Dermis blood vessel endothelial cell (primary cell): Measurements from ENCODE around the gene CAPS2. TPM values are rescaled to one million over a fixed set of nuclear protein-coding genes. Genes with fewer than 3 reads are reported as not detected.

Source experiments
- DNase-seq: peaks from one replicate; pipeline ENCODE4 v3.0.0; 2010
- total RNA-seq: library from RNA; depleted of rRNA; stranded (reverse); fragments of >200 nt; gene quantifications from 2 replicates; pipeline ENCODE4 v1.2.3, GENCODE V29; 2014

Gene CAPS2
- total RNA-seq, 1 donor from 2014 or later: under 0.01 TPM

- DNase-seq: no peak
Observed at GRCh38 chr12:75302781-75303180, 27.3 kb downstream of the CAPS2 start.

GRCh38 chr12:75302225-75302624 is 27.9 kb downstream of the CAPS2 start:
- DNase-seq: no peak

GRCh38 chr12:75294797-75295196 is 35.3 kb downstream of the CAPS2 start:
- no peak for DNase-seq

GRCh38 chr12:75294336-75294735 is 35.8 kb downstream of the CAPS2 start:
- DNase-seq: no peak

- no peak for DNase-seq
Observed at GRCh38 chr12:75291014-75291413, 39.1 kb downstream of the CAPS2 start.

- peak; percentile 8 for DNase-seq
Observed at GRCh38 chr12:75289753-75290152, 40.4 kb downstream of the CAPS2 start.

- no peak for DNase-seq
Observed at GRCh38 chr12:75288860-75289259, 41.3 kb downstream of the CAPS2 start.

GRCh38 chr12:75275702-75276101 is 54.4 kb downstream of the CAPS2 start:
- DNase-seq: no peak

GRCh38 chr12:75271576-75271975 is 58.5 kb downstream of the CAPS2 start:
- DNase-seq: no peak

GRCh38 chr12:75270157-75270556 is 60.0 kb downstream of the CAPS2 start:
- no peak for DNase-seq

- no peak for DNase-seq
Observed at GRCh38 chr12:75269209-75269608, 60.9 kb downstream of the CAPS2 start.

GRCh38 chr12:75260316-75260715 is 69.8 kb downstream of the CAPS2 start:
- DNase-seq: no peak

GRCh38 chr12:75259143-75259542 is 71.0 kb downstream of the CAPS2 start:
- DNase-seq: no peak

GRCh38 chr12:75257510-75257909 is 72.6 kb downstream of the CAPS2 start:
- DNase-seq: no peak

- no peak for DNase-seq
Observed at GRCh38 chr12:75245108-75245507, 85.0 kb downstream of the CAPS2 start.

- DNase-seq: no peak
Observed at GRCh38 chr12:75239987-75240386, 90.1 kb downstream of the CAPS2 start.

- no peak for DNase-seq
Observed at GRCh38 chr12:75236206-75236605, 93.9 kb downstream of the CAPS2 start.

- no peak for DNase-seq
Observed at GRCh38 chr12:75227132-75227531, 103.0 kb downstream of the CAPS2 start.

Other genes with a start within 250 kb of the CAPS2 start
- gene KCNC2, start 120.5 kb downstream of the CAPS2 start, total RNA-seq: not detected in 2 replicates
- gene GLIPR1L1, start 4.3 kb upstream of the CAPS2 start, total RNA-seq: not detected in 2 replicates
- gene GLIPR1L2, start 60.8 kb upstream of the CAPS2 start, total RNA-seq: 0.05 and 1.2 TPM in 2 replicates
- gene GLIPR1, start 150.4 kb upstream of the CAPS2 start, total RNA-seq: 2.0 and 5.4 TPM in 2 replicates
- 51.9 and 76.4 TPM in 2 replicates for gene KRR1, start 181.3 kb upstream of the CAPS2 start, total RNA-seq